GM19468 (cell line): Measurements from ENCODE around the gene SIK2.

Experiments
- ATAC-seq: cut with Tn5 transposase; IDR thresholded peaks from one replicate; pipeline ENCODE4 v1.9.1; 2021; ENCODE audit warnings: mild to moderate bottlenecking, moderate library complexity, moderate number of reproducible peaks; ENCODE audit not compliant: unreplicated experiment; ENCODE audit errors: extremely low read depth

The SIK2 gene

GRCh38 chr11:111601979-111602864 lies at the start of gene SIK2:
TSS of gene SIK2 (plus strand) at chr11:111602449. CDS start at chr11:111602564, 115 bp downstream.
- peak; percentile 93 for ATAC-seq

DNA sequence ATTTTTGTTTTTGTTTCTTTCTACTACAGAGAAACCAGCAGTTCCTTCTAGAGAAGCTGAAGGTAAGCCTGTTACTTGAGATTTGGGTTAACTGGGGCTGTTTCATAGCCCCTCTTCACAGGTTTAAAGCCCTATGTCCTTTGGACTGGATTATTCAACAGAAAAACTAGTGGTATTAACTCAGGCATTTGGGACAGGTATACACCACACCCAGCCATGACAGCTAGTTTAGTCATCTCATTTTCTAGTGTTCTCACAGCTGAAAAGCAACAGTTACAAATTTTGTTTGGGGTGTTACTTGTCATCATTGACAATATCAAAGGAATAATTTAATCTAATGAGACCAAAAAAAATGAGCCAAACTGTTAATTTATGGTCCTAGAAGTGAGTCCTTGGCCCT lies 47.7 kb upstream of the SIK2 start:
- ATAC-seq: no peak

DNA sequence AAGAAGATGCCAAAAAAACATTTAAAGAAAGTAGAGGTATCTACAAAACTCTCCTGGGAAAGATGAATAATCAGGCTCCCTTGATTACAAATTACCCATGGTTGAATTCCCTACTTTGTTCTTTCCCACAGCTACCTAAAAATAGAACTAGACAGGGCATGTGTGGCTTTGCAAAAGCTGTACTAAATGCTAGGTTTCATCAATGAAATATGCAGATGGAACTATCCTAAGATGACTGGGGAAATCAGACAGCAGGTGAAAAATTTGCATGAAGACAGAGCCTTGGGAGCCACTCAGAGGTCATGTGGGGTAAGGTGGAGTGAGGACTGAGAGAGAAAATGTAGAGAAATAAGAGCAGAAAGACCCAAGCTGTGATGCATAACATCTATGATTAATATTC lies 47.0 kb upstream of the SIK2 start:
- no peak for ATAC-seq

DNA sequence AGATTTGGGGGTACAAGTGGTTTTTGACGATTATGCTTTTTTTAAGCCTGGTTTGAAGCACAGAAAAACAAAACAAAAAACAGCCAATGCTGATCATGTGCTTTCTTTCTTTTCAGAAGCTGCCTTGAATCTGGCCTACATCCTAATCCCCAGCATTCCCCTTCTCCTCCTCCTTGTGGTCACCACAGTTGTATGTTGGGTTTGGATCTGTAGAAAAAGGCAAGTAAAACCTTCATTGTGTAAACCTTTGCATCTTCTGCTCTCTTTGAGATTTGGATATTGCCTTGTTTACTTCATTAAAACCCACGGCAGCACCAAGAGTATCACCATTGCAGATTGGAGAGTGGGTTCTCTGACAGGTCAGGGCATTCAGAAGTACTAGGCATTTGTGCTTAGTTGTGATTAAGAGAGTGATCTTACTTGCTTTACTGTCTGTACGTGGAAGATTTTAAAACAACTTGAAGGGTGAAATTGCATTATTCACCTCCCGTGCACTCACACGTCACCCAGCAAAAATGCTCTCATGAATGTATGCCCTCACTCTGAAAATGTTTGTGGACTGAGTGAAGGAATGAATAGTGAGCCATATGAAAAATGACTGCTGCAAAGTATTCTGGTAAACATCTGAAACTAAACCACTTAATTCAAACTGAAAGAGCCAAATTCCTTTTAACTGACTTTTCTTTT lies 44.7 kb upstream of the SIK2 start:
- no peak for ATAC-seq

GRCh38 chr11:111559800-111560464 lies 42.3 kb upstream of the SIK2 start:
- ATAC-seq: no peak

DNA sequence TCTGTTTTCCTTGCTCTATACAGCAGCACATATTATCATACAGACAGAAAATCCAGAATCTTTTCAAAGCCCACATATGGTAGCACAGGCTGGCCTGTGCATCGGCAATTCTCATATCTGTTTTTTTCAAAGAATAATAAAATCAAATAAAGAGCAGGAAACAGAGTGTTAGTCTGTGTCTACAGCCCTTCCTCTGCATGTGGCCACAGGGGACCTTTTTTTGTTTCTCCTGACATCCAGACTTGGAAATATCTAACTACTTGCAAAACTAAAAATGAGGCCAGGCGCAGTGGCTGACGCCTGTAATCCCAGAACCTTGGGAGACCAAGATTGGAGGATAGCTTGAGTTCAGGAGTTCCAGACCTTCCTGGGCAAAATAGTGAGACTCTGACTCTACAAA lies 41.4 kb upstream of the SIK2 start:
- no peak for ATAC-seq

DNA sequence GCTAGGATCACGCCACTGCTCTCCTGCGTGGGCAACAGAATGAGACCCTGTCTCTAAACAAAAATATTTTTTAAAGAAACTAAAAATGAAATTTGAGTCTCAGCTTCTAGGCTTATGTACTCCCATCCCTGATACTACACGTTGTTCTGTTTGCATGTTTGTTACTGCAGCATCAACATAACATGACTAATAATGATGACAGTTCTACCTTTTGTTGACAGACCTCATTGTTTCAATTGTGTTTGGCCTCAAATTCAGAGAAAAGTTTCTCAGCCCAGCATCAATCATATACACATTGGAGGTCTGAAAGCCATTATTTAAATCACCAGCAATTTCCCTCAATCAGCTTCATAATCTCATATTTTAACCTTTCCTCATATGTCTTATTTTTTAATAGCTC lies 40.9 kb upstream of the SIK2 start:
- ATAC-seq: no peak

- no peak for ATAC-seq
Measured at GRCh38 chr11:111561791-111562325, 40.4 kb upstream of the SIK2 start.

- no peak for ATAC-seq
Measured at GRCh38 chr11:111562692-111563389, 39.4 kb upstream of the SIK2 start.

DNA sequence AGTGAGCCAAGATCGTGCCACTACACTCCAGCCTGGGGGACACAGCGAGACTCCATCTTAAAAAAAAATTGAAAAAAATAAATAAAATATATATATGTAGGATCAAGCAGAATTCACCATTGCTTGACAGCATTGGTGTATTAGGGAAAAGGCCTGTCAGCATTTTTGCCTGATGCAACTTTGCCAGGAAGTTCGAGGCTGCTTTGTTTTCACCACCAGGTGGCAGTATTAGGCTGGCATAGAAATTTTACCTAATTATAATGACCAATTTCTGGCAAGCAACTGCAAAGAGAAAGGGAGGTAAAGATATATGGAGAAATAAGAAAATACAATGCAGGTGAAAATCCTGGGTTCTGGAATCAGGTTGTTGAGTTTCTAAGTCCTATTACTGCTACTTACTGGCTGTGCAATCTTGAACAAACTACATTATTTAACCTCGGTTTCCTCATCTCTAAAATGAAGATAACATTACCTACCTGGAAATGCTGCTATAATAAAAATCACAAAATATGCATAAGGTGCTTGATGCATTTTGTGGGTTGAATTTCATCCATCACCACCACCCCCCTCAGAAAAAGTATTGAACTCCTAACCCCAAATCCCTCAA lies 37.0 kb upstream of the SIK2 start:
- no peak for ATAC-seq

GRCh38 chr11:111566324-111566723 lies 35.9 kb upstream of the SIK2 start:
- ATAC-seq: no peak

GRCh38 chr11:111569476-111569875 lies 32.8 kb upstream of the SIK2 start:
- no peak for ATAC-seq

DNA sequence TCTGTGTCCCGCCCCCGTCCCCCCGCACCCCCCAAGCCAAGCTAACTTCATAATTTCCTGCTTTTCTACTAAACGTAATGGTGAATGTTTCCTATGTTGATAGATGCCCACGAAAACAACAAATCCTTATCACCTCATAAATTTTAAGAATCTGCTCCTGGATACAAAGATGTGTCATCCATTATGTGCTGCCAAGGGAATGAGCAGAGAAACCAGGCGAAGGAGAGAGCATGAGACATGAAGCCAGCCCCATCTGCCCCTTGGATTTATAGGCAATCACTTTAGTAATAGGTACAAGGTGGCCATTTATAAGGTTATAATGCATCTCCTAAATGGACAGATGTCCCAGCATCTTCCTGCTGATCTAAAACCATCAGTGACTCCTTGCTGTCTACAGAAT lies 31.5 kb upstream of the SIK2 start:
- ATAC-seq: no peak

- ATAC-seq: no peak
Measured at GRCh38 chr11:111571829-111572501, 30.3 kb upstream of the SIK2 start.

GRCh38 chr11:111572581-111572980 lies 29.7 kb upstream of the SIK2 start:
- no peak for ATAC-seq

GRCh38 chr11:111573821-111574249 lies 28.4 kb upstream of the SIK2 start:
- ATAC-seq: no peak

DNA sequence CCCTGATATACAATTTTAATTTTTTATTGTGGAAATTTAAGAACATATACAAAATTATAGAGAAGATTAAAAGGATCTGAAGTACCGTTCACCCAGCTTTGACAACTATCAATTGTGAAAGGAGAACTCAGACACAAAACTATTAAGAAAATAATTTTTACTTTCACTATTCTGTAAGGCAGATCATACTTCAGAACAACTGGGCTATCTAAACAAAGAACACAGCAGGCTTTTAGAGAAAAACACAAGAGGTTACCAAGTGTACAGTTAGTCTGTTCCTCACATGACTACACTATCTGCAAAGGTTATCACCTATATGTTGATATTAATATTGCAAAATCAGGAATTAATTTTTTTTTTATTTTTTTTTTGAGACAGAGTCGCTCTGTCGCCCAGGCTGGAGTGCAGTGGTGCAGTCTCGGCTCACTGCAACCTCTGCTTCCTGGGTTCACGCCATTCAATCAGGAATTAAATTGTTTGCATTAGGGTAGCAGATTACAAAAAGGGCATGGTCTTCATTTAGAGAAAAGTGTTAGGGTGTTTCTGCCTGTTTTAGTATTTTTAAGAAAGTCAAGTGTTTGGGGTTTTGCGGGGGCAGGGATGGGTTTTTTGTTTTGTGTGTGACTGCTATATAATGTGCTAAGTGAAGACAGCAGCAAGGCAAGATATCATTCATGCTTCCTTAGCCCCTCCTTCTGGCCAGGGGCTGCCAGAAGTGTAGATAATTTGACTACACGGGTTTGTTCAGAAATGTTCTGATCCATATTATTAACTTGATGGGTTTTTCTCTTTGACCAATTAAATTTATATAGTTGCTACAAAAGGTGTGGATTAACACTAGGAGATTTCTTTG lies 27.6 kb upstream of the SIK2 start:
- ATAC-seq: no peak

DNA sequence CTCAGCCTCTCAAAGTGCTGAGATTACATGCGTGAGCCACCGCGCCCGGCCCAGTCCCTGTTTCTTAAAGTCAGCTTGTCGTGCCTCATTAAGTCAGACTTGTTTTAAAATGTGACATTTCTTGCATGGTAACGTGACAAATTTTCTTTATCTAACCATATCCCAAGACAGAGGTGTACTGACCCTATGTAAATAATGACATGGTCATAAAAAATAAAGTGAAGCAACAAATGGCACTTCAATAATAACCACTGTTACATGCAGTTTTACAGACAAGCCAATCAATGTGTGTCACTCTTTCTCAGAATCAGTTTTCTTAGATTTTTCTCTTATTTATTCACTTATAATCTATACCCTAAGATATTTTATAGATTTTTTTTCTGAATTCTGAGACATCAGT lies 26.5 kb upstream of the SIK2 start:
- ATAC-seq: no peak
